Nephron progenitor cell (in vitro differentiated cells): ENCODE measurements around the gene TRIM2.
A peak's percentile ranks its signal among the peaks of the same experiment; 100 is the strongest.
"Not testable (repeated sequence)": the region's sequence is repeated elsewhere in the genome, so short reads cannot be mapped to it uniquely, and the experiment has no call there.

Experiments used
- DNase-seq: peaks from one replicate; pipeline ENCODE4 v3.0.0; 2021
- H3K27ac Mint-ChIP-seq: 2 replicates; pipeline ENCODE4 v1.8.0; 2021; ENCODE audit warnings: mild to moderate bottlenecking, moderate library complexity, mixed read lengths
- H3K27me3 Mint-ChIP-seq: 2 replicates; pipeline ENCODE4 v1.8.0; 2021; ENCODE audit warnings: mild to moderate bottlenecking, low read depth, mixed read lengths; ENCODE audit not compliant: poor library complexity
- H3K36me3 Mint-ChIP-seq: 2 replicates; pipeline ENCODE4 v1.8.0; 2021; ENCODE audit warnings: low read depth, mixed read lengths
- H3K4me1 Mint-ChIP-seq: 2 replicates; pipeline ENCODE4 v1.8.0; 2021; ENCODE audit warnings: mixed read lengths
- H3K4me3 Mint-ChIP-seq: 2 replicates; pipeline ENCODE4 v1.8.0; 2021; ENCODE audit warnings: mild to moderate bottlenecking, moderate library complexity, mixed read lengths
- H3K9me3 Mint-ChIP-seq: 2 replicates; pipeline ENCODE4 v1.8.0; 2021; ENCODE audit warnings: mild to moderate bottlenecking, moderate library complexity, mixed read lengths
- CTCF ChIP-seq: fragments of 200-600 bp; sonication (generic); IDR thresholded peaks from 2 replicates; pipeline ENCODE4 v1.5.0; 2021; ENCODE audit warnings: antibody characterized with exemption

TRIM2 gene

GRCh38 chr4:153197301-153197700 is 6.9 kb upstream of the TRIM2 start:
- DNase-seq, result no peak
- no peak for TF ChIP-seq CTCF
- H3K4me1 Mint-ChIP-seq, result peaks cover 18% of the 10 kb centered on the region
- peaks cover 8% of the 10 kb centered on the region for H3K27me3 Mint-ChIP-seq
- H3K36me3 Mint-ChIP-seq, result no peaks in the 10 kb centered on the region
- H3K4me3 Mint-ChIP-seq, result no peak overlapping the region
- H3K9me3 Mint-ChIP-seq, result no peaks in the 10 kb centered on the region
- no peak overlapping the region for H3K27ac Mint-ChIP-seq

DNA sequence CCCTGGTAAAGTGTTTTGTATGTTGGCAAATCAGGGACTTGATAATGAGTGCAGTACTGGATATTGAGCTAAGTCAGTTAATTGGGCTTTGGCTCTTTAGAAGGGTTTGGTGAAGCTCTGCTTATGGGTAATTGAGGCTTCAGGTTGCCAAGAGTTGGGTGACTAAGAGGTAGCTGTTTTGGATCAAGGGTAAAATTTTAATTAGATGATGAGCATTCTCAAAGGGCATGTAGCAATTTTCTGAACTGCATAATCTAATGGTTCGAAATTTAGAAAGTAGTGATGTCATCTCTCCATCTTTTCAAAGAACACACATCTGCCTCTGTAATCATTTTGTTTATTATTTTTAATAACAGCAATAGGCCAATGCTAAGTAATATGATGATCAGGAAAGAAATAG is 5.5 kb upstream of the TRIM2 start:
- Mint-ChIP-seq H3K27ac (no peak overlapping the region), H3K4me3 (no peak overlapping the region), H3K4me1 (peaks cover 21% of the 10 kb centered on the region), H3K9me3 (no peaks in the 10 kb centered on the region), H3K36me3 (no peaks in the 10 kb centered on the region), H3K27me3 (peaks cover 8% of the 10 kb centered on the region)
- DNase-seq, result no peak
- TF ChIP-seq CTCF, result no peak

DNA sequence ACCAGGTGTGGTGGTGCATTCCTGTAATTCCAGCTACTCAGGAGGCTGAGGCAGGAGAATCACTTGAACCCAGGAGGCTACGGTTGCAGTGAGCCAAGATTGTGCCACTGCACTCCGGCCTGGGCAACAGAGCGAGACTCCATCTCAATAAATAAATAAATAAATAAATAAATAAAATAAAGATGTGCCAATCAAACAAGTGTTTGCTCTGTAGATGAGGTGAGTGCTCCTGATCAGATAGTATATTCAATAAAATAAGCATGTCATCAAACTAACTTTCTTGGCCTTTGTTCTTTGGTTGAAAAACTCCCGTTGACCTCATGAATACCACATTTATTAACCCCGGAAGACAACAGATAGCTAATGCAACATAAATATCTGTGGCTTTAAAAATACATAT is 497 bp upstream of the TRIM2 start:
- Mint-ChIP-seq H3K4me1 (peaks cover 60% of the 10 kb centered on the region), H3K4me3 (peak overlapping the region; percentile 90), H3K27ac (peak overlapping the region; percentile 95)
- H3K36me3 Mint-ChIP-seq, DNase-seq, H3K27me3 Mint-ChIP-seq, H3K9me3 Mint-ChIP-seq: not testable (repeated sequence)

DNA sequence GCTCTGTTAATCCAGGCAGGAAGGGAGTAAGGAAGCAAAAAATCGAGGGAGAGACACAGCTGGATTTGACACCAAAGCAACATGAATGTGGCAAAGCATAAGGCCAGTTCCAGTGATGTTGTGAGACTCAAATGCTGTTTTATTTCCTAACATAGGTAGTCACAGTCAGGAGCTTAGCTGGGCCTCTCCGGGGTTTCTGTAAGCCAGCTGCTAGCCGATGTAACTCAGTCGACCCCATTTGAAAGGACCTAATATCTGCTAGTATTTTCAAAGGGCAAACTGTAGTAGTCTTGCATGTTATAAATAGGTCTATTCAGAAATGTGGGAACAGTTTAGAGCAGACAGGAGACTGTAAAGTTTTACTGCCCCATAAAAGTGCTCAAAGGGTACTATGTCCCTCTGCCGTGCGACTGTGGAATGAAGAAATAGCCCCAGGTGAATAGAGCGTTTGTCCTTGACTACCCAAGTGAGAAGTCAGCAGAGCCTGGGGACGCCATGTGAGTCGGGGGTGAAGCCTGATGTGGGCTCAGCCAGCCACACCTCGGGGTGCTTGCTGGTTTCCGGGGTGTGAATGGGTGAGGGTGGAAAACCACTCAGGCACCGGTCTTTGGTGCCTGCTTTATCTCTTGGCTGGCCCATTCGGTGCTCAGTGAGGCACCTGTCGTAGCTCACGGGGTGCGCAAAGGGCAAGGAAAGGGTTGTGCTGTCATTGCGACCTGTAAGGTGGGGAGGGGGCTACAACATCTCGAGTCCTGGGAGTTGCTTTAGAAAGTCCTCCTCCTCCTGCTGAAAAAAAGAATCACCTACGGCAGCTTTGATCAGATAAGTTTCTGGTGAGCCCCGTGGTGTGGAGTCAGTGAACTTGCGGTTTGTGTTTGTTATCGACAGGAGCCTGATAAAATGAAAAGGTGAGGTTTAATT is 745 bp downstream of the TRIM2 start:
- DNase-seq, result peak; percentile 40
- H3K9me3 Mint-ChIP-seq, result no peaks in the 10 kb centered on the region
- H3K27me3 Mint-ChIP-seq, result peaks cover 9% of the 10 kb centered on the region
- H3K27ac Mint-ChIP-seq, result peak overlapping the region; percentile 95
- peaks cover 13% of the 10 kb centered on the region for H3K36me3 Mint-ChIP-seq
- no peak for TF ChIP-seq CTCF
- H3K4me1 Mint-ChIP-seq, result peaks cover 72% of the 10 kb centered on the region
- peak overlapping the region; percentile 90 for H3K4me3 Mint-ChIP-seq

- Mint-ChIP-seq H3K4me3 (peak overlapping the region; percentile 90), H3K9me3 (peaks cover 2% of the 10 kb centered on the region), H3K27ac (no peak overlapping the region), H3K4me1 (peaks cover 72% of the 10 kb centered on the region), H3K36me3 (peaks cover 15% of the 10 kb centered on the region), H3K27me3 (peaks cover 9% of the 10 kb centered on the region)
- DNase-seq, result no peak
- no peak for TF ChIP-seq CTCF
Measured at GRCh38 chr4:153205757-153206156, 1.5 kb downstream of the TRIM2 start.

DNA sequence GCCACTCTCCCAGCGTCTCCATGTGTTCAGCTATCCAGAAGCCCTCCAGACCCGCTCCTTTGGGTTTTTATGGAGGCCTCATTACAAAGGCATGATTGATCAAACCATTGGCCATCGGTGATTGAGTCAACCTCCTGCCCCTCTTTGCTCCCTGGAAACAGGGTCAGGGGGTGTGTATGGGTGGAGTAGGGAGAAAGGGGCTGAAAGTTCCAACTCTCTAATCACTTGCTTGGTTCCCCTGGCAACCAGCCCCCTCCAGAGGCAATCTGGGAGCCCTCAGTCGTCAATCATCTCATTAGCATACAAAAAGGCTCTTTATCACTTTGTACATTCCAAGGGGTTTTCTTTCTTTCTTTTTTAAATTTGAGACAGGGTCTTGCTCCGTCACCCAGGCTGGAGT is 2.3 kb downstream of the TRIM2 start:
- Mint-ChIP-seq H3K27ac (no peak overlapping the region), H3K9me3 (peaks cover 4% of the 10 kb centered on the region), H3K4me3 (peak overlapping the region; percentile 90), H3K36me3 (peaks cover 20% of the 10 kb centered on the region), H3K4me1 (peaks cover 68% of the 10 kb centered on the region), H3K27me3 (peaks cover 9% of the 10 kb centered on the region)
- no peak for TF ChIP-seq CTCF
- no peak for DNase-seq
